Stimulated activated CD4-positive, alpha-beta T cell treated with anti-CD3 and anti-CD28 coated beads, TNF-alpha, amount 100 ng/mL, for 4 hours (primary cell): ENCODE measurements around the gene KCNA3.

Experiments used
- DNase-seq, 3 experiments: peaks; one replicate each; pipeline ENCODE4 v3.0.0-alpha.2; 2020; ENCODE audit warnings: low read depth in 3 of 3

Gene KCNA3

GRCh38 chr1:110674337-110675059, at the start of gene KCNA3:
KCNA3 (minus strand) TSS chr1:110674940; CDS start chr1:110674809, 131 bp downstream.
- DNase-seq, result peak; percentile 53 to 56 (median 55)

GRCh38 chr1:110722807-110723206, 48.1 kb upstream of the KCNA3 start:
- DNase-seq, result no peak

DNA sequence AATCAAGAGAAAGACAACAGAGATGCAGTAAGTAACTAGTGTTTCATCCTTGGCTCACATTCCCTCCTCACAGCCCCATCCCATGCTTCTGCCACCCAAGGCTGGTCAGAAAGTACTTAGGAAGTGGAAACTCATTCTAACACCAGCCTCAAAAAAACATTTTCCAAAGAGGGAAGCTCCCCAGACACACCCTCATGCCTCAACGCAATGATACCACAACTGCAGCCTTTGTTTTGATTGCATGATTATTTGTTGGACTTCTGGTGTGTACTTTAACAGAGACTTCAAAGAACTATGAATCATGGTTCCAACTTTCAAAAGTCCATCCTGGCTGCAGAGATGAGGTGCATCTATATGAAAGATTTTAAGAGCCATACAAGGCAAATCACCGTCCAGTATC, 45.2 kb upstream of the KCNA3 start:
- DNase-seq, result no peak

GRCh38 chr1:110718452-110718851, 43.7 kb upstream of the KCNA3 start:
- no peak for DNase-seq

DNA sequence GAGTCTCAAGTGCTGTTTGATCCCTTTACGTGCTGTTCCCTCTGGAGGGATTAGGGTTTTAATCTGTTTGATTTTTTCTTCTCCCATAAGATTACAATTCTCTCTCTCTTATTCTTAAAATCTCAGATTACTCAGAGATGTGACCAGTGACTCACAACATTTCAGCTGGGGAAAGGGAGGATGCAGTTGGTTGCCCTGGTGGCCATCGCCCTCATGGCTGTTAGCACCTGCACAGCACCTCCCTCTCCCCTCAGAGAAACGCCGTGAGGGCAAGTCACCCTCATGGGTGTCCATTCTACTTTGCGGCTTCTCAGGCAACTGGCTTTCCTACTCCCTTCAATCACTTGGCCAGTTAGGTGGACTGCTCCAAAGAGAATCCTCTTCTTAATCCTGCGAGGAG, 42.4 kb upstream of the KCNA3 start:
- no peak for DNase-seq

GRCh38 chr1:110714374-110714995, 39.7 kb upstream of the KCNA3 start:
- no peak for DNase-seq

DNA sequence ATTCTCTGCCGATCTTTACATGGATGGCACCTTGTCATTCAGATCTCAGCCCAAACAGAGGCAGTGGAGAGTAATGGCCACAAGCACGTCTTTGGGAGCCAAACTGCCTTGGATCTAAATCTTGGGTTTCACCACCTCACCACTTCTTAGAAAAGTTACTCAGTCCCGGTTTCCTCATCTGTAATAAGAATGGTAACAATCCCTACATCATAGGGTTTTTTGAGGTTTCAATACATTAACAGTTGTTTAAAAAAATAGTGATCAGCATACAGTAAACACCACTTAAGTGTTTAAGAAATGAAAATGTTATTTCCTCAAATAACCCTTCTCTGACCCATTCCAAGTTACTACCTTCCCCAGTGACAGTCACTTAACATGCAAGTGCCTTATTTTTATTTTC, 38.5 kb upstream of the KCNA3 start:
- DNase-seq, result no peak

DNA sequence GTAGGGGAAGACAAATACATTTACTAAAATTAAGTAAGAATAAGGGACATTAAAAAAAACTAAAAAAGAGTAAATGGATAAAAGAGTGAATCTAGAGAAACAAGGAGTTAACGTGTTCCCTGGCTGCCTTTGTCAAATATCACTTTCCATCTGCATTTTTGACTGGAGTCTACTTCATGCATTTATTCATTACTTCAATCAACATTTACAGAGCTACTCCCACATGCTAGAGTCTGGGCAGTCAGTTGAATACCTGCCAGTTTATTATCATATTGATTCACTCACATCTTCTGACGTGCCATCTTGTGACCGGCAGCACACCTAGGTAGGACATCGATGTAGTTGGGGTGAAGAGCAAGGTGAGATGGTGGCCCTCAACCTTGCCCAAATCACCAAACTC, 35.6 kb upstream of the KCNA3 start:
- DNase-seq, result no peak

- no peak for DNase-seq
Measured at GRCh38 chr1:110708974-110709440, 34.3 kb upstream of the KCNA3 start.

- DNase-seq, result no peak
Measured at GRCh38 chr1:110707232-110707631, 32.5 kb upstream of the KCNA3 start.

DNA sequence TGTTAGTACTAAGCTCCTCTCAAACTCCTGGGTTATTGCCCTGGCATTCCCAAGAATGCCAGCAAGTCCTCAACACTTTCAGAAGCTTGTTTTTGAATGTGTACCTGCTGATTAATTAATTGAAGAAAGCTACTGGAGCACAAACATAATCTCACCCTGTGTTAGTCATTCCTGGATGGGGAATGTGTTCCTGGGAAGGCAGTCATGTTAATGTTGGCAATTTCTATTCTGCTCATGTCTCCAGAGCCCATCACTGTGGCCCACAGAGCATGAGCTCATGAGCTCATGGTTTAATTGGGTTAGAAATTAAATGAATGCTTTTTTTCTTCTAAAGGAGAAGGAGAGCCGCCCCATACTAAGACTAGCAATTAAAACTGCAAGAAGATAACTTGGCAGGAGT, 31.9 kb upstream of the KCNA3 start:
- DNase-seq, result no peak

GRCh38 chr1:110702260-110702659, 27.5 kb upstream of the KCNA3 start:
- DNase-seq, result no peak

DNA sequence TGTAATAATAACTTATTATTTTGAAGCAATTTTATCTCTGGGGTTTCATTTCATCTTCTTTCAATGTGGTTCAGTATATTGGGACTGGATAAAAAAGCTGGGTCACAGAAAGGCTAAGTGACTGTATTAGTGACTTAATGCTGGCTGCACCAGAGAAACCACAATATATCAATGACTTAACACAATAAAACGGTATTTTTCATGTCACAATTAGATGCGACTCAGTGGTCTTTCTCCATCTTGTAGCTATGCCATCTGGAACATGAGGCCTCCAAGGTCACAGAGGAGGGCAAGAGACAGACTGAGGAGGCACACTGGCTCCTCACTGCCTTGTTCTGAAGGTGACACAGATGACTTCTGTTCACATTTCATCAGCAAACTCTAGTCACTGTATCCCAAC, 26.0 kb upstream of the KCNA3 start:
- DNase-seq, result no peak

DNA sequence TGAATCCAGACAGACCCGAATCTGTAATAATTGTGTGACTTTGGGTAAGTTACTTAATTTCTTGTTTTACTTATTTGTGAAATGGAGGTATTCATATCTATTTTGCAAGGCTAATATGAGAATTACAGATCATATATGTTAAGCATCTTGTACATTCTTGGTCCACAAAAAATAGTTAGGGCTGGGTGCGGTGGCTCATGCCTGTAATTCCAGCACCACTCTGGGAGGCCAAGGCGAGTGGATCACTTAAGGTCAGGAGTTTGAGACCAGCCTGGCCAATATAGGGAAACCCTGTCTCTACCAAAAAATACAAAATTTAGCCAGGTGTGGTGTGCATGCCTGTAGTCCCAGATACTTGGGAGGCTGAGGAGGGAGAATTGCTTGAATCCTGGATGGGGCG, 22.9 kb upstream of the KCNA3 start:
- DNase-seq, result no peak

DNA sequence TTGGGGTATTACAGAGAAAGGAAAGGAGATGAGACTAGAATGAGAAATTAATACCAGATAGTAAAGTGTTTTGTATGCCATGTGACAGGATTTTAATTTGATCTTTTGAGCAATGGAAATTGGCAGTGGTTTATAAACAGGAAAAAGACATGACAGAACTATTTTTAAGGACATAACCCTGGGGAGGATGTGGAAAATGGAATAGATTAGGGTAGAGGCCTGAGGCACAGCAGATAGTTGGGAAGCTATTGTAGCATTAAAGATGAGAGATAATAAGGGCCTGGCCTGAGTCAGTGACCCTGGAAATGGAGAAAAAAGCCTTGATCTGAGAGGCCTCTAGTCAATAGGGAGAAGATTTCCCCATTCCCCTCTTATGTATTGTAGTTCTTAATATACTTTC, 22.1 kb upstream of the KCNA3 start:
- DNase-seq, result no peak

DNA sequence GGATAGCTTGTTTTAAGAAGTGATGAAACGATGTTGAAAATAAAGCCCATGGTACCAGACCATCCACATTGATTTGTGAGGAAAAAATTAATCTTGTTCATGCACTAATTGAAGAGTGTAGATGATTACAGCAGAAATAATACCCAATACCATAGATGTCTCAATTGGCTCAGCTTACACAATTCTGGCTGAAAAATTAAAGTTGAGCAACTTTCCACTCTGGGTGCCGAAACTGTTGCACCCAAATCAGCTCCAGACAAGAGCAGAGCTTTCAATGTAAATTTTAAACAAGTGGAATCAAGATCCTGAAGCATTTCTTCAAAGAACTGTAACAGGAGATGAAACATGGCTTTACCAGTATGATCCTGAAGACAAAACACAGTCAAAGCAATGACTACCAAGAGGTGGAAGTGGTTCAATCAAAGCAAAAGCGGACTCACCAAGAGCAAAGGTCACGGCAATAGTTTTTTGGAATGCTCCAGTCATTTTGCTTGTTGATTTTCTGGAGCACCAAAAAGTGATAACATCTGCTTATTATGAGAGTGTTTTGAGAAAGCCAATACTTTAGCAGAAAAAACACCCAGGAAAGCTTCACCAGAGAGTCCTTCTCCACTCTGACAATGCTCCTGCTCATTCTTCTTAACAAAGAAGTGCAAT, 16.1 kb upstream of the KCNA3 start:
- no peak for DNase-seq

GRCh38 chr1:110689868-110690267, 15.1 kb upstream of the KCNA3 start:
- no peak for DNase-seq

GRCh38 chr1:110688514-110688913, 13.8 kb upstream of the KCNA3 start:
- DNase-seq, result no peak

DNA sequence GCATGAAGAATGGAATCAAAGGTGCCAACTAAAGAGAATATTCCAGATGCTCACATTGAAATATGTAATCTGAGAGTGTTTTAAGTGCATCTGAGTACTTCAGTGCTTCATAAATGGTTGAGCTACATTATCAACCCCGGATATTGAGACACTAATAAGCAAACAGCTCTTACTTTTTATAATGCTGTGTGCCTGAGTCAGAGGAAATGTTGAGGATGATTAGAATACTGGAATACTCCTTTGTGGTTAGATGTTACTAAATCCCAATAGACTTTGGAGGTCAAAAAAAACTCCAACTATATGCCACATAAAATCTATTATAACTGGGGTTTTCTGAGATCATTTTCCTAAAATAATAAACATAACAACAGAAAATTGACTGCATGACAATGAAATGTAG, 12.5 kb upstream of the KCNA3 start:
- no peak for DNase-seq

DNA sequence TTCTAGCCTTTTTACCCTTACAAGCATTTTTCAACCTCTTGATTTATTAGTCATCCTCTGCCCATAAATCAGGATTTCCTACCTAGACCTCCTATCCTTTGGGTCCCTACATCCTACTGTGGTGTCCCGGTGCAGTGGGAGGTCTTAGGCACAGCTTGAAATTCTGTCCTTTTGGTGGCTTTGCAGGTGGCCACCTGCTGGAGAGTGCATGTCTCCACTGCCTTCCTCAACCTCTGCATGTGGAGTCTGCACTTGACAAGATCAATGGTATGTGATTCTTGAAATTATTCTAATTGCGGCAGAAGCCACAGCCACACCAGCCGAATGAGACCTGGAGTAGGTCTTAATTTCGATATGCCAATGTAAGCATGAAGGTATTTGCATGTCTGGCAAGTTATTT, 11.4 kb upstream of the KCNA3 start:
- no peak for DNase-seq

DNA sequence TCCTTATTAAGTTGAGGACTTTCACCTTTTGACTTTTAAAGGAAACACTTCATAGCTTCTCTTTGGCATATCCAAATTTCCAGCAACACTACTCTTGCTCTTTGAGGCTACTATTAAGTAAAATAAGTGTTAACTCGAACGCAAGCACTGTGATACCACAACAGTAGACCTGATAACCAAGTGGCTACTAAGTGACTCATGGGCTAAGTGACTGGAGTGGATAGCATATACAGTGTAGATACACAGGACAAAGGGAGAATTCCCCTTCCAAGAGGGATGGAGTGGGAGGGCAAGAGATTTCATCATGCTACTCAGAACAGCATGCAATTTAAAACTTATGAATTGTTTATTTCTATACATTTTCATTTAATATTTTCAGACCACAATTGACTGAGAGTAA, 9.8 kb upstream of the KCNA3 start:
- DNase-seq, result no peak

DNA sequence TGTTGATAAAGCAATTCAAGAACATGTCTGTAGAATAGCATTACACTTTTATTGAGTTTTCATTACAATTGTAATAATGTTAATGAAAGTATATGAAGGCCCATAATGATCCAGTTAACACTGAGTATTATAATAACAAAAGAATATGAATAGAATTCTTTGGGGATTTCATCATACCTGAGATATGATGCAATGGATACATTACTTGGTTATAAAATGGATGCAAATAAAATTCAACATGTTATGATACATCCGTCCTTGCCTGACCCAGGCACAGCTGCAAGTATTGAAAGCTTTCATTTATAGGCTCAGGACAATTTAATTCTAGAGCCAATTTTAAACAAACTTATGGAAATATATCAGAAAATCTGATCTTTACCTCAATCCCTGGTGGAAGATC, 8.2 kb upstream of the KCNA3 start:
- no peak for DNase-seq
